Mucosa of descending colon (tissue), 3 donors: Measurements from ENCODE around the gene IMMP2L. TPM values are rescaled to one million over a fixed set of nuclear protein-coding genes. Genes with fewer than 3 reads are reported as not detected.

Source experiments
- ATAC-seq: fragments of 200-7000 bp; cut with Tn5 transposase; one replicate; pipeline ENCODE4 v1.9.1; 2020; ENCODE audit warnings: mild to moderate bottlenecking, moderate library complexity
- DNase-seq, 3 donors: peaks; one replicate each; pipeline ENCODE4 v3.0.0-alpha.2; 2020
- H3K36me3 ChIP-seq: fragments of 200-600 bp; one replicate; pipeline ENCODE4 v1.8.0; 2021; ENCODE audit warnings: low read depth, mild to moderate bottlenecking
- H3K4me1 ChIP-seq: fragments of 200-600 bp; one replicate; pipeline ENCODE4 v1.8.0; 2021; ENCODE audit warnings: low read depth, mild to moderate bottlenecking
- H3K4me3 ChIP-seq: fragments of 200-600 bp; one replicate; pipeline ENCODE4 v1.8.0; 2021; ENCODE audit warnings: mild to moderate bottlenecking
- H3K9me3 ChIP-seq: fragments of 200-600 bp; one replicate; pipeline ENCODE4 v1.8.0; 2021; ENCODE audit warnings: mild to moderate bottlenecking
- CTCF ChIP-seq: fragments of 200-600 bp; IDR thresholded peaks from one replicate; pipeline ENCODE4 v1.8.0; 2022; ENCODE audit warnings: antibody characterized with exemption, mild to moderate bottlenecking
- intact Hi-C, 2 donors: fragments of 100-400 bp; cut with DNase I in 1 of 2; cut with micrococcal nuclease in 1 of 2; formaldehyde crosslinking; loops; one replicate each; pipeline versions ENCODE4 v1.11.0 to v1.11.1; 2022; cut with DNase I, micrococcal nuclease
- total RNA-seq, 3 donors: library from RNA; stranded (reverse); fragmentation: NEBNext Ultra II Directional in 2 of 3; extraction: Animal tissue kit (Norgen Biotek cat#: 25700) in 2 of 3; gene quantifications; one replicate each; pipeline versions ENCODE4 v1.2.1 to v1.2.4, GENCODE V29; 2021 to 2023
- donor health status: DM: no; HTN: no; CAD: no; lungs with moderate emphysema.
- donor health status: DM: no; HTN: no; CAD: no.
- donor health status: DM: no; HTN: yes; CAD: no.

IMMP2L gene
- total RNA-seq, 3 donors from 2014 or later, result 12.1 to 20.7 (median 17.7) TPM

DNA sequence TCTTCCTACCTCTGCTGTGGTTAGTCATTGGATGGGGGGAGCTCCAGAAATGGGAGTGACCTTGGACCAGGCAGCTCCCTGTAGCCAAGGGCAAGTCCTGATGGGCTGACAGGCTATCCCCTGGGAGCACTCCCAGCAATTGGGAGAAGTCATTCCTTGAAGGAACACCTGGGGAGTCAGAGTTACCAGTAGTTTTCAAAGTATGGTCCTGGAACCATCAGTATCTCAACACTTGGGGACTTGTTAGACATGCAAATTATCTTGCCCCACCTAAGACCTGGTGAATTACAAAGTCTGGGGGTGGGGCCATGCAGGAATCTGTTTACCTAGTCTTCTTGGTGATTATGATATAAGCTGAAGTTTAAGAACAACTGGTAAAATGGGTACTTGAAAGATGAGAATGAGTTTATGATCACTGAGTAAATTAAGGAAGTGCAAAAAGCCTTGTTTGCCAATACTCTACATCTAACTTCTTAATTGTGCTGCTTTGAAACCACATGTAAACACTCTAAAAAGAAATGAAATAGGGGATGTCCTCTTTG lies 758.6 kb downstream of the IMMP2L start:
- intact Hi-C loops, result no loop called here
- no peak for TF ChIP-seq CTCF
- H3K4me3 ChIP-seq, result no peak overlapping the region
- no peaks in the 10 kb centered on the region for H3K9me3 ChIP-seq
- peak in 2 of 3 donors; percentile 5 to 19 for DNase-seq
- ATAC-seq, result peak; percentile 67
- no peaks in the 10 kb centered on the region for H3K36me3 ChIP-seq
- H3K4me1 ChIP-seq, result peaks cover 6% of the 10 kb centered on the region

- no peak for ATAC-seq
- intact Hi-C loops, result no loop called here
Measured at GRCh38 chr7:110801502-110801901, 760.8 kb downstream of the IMMP2L start.

DNA sequence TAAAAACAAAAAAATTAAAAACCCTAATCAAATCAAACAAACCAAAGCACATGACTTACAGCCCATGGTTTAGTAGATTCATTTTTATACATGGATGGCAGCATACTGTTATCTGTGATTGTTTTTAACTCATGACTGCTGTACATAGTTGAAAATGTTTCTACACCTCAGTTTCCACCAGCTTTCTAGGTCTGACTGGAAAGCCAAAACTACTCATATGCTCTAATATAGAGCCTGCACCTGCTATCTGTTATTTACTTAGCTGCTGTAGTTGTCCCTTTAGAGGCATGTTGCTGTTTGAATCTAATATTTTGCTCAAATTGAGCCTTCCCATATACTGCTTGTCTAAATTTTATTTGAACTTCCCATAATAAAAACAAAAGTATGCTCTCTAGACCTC lies 761.3 kb downstream of the IMMP2L start:
- DNase-seq, result no peak
- intact Hi-C loops, result no loop called here
- Histone ChIP-seq H3K36me3 (no peaks in the 10 kb centered on the region), H3K4me3 (no peak overlapping the region), H3K9me3 (no peaks in the 10 kb centered on the region), H3K4me1 (peaks cover 6% of the 10 kb centered on the region)
- TF ChIP-seq CTCF, result no peak
- ATAC-seq, result no peak

More at GRCh38 chr7:110801502-110801901, 760.8 kb downstream of the IMMP2L start:
- TF ChIP-seq CTCF, result no peak
- peaks cover 6% of the 10 kb centered on the region for H3K4me1 ChIP-seq
- no peak overlapping the region for H3K4me3 ChIP-seq
- no peak for DNase-seq
- H3K36me3 ChIP-seq, result no peaks in the 10 kb centered on the region
- H3K9me3 ChIP-seq, result no peaks in the 10 kb centered on the region

DNA sequence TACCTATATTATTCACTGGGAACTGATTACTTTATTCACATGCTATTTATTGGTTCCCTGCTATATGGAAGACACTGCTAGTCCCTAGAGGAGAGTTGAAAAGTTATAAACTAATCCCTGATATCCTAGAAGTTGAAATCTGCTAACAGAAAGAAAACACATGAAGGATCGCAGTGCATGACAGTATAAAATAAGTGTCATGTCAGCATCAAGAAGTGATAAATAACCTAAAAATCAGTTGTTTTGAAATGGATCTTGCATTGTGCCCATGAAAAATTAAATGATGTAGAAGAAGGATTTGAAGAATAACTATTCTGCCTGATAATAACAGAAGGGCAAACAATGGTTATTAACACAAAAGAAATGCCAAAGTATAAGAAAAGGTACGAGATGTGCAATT lies 764.6 kb downstream of the IMMP2L start:
- intact Hi-C loops, result no loop called here
- ATAC-seq (no peak), DNase-seq (no peak)
- Histone ChIP-seq H3K4me1 (no peaks in the 10 kb centered on the region), H3K9me3 (no peaks in the 10 kb centered on the region), H3K4me3 (no peak overlapping the region), H3K36me3 (no peaks in the 10 kb centered on the region)
- no peak for TF ChIP-seq CTCF

GRCh38 chr7:110790992-110791391 lies 771.3 kb downstream of the IMMP2L start:
- DNase-seq, result no peak
- no peak for ATAC-seq
- no peaks in the 10 kb centered on the region for H3K9me3 ChIP-seq
- no peaks in the 10 kb centered on the region for H3K36me3 ChIP-seq
- no peak overlapping the region for H3K4me3 ChIP-seq
- no peaks in the 10 kb centered on the region for H3K4me1 ChIP-seq
- intact Hi-C loops, result no loop called here
- no peak for TF ChIP-seq CTCF
